NB4 (cell line): ENCODE measurements around the gene TM9SF2.
"Not testable (repeated sequence)": the region's sequence is repeated elsewhere in the genome, so short reads cannot be mapped to it uniquely, and the experiment has no call there.

ENCODE experiments used
- MYC ChIP-seq: IDR thresholded peaks from 2 replicates; pipeline ENCODE4 v1.6.1; 2011; ENCODE audit warnings: low read depth, low read length
- TF ChIP-seq, protein P1 (sequence below): IDR thresholded peaks from one replicate; pipeline ENCODE4 v1.5.1; 2012; ENCODE audit warnings: low read depth, low read length

DNA sequence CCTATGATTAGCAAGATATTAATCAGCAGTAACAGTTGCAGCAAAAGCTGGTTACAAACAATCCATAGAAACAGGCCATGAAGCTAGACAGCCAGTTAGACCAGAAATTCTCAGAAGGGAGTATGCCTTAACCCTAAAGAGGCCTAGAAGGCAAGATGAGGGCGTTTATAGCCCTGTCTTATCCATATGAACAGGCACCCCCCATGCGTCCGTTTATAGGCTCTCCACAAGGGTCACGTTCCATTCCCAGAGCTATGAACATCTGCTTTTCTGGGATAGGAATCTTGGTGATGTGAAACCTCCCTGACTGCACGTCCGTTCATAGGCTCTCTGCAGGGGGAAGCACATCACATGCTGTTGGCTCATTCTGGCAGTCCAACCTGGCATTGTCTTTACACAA, 67.6 kb downstream of the TM9SF2 start:
- TF ChIP-seq, protein P1, sequence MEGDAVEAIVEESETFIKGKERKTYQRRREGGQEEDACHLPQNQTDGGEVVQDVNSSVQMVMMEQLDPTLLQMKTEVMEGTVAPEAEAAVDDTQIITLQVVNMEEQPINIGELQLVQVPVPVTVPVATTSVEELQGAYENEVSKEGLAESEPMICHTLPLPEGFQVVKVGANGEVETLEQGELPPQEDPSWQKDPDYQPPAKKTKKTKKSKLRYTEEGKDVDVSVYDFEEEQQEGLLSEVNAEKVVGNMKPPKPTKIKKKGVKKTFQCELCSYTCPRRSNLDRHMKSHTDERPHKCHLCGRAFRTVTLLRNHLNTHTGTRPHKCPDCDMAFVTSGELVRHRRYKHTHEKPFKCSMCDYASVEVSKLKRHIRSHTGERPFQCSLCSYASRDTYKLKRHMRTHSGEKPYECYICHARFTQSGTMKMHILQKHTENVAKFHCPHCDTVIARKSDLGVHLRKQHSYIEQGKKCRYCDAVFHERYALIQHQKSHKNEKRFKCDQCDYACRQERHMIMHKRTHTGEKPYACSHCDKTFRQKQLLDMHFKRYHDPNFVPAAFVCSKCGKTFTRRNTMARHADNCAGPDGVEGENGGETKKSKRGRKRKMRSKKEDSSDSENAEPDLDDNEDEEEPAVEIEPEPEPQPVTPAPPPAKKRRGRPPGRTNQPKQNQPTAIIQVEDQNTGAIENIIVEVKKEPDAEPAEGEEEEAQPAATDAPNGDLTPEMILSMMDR = not testable (repeated sequence)
- TF ChIP-seq MYC = not testable (repeated sequence)
